Myocyte (in vitro differentiated cells): ENCODE data around the gene SSR1. TPM values are rescaled to one million over a fixed set of nuclear protein-coding genes. Genes with fewer than 3 reads are reported as not detected.

Source experiments
- DNase-seq: peaks from one replicate; pipeline ENCODE4 v3.0.0-alpha.2; 2012; ENCODE audit warnings: low read depth
- total RNA-seq: library from RNA; depleted of rRNA; stranded (reverse); fragments of >200 nt; gene quantifications from 2 replicates; pipeline ENCODE4 v1.2.3, GENCODE V29; 2014

The SSR1 gene
- total RNA-seq, 1 donor from 2014 or later: 74.2 TPM

GRCh38 chr6:7241709-7242645 is 71.0 kb downstream of the SSR1 start:
- peak; percentile 82 for DNase-seq

- no peak for DNase-seq
Measured at GRCh38 chr6:7241160-7241559, 71.8 kb downstream of the SSR1 start.

GRCh38 chr6:7240351-7240750 is 72.6 kb downstream of the SSR1 start:
- no peak for DNase-seq

GRCh38 chr6:7239590-7239948 is 73.4 kb downstream of the SSR1 start:
- no peak for DNase-seq

GRCh38 chr6:7238900-7239589 is 74.0 kb downstream of the SSR1 start:
- DNase-seq: peak; percentile 70

DNA sequence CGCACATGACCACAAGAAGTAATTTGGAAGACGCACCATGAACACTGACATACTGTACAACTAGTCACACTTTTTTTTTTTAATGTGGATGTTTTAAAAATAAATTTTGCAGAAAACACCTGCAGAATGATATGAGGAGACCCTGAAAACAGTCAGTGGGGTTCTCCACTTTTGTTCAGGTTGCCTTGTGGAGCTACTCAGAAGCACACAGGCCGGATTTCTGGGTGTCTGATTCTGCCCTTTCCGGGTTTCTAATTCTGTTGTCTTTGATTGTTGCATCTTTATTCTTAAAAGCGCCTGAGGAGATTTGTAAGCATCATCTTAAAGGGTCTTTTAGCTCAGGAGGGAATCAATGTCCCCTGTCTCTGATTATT is 74.5 kb downstream of the SSR1 start:
- no peak for DNase-seq

DNA sequence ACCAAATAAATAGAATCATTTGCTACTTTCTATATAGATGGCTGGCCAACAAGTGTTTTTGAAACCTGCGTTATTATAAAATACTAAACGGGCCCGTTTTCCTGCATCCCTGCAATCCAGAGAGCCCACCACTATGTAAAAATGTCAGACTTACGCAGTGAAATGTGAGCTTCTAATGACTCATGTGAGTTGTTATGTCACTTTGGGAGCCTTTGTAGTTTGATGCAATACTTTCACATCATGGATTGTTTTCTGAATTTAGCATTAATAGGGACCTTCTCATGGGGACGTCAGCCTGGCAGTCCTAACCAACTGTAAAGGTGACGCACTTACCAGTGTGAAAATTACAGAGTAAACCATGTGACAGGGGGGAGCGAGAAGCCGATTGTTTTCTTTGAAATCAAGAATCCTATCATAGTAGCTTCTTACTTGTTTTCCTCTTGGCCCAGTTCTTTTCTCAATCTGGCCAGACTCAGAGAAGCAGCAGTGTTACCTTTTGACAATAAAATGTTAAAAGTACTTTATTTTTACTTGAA is 75.3 kb downstream of the SSR1 start:
- no peak for DNase-seq

DNA sequence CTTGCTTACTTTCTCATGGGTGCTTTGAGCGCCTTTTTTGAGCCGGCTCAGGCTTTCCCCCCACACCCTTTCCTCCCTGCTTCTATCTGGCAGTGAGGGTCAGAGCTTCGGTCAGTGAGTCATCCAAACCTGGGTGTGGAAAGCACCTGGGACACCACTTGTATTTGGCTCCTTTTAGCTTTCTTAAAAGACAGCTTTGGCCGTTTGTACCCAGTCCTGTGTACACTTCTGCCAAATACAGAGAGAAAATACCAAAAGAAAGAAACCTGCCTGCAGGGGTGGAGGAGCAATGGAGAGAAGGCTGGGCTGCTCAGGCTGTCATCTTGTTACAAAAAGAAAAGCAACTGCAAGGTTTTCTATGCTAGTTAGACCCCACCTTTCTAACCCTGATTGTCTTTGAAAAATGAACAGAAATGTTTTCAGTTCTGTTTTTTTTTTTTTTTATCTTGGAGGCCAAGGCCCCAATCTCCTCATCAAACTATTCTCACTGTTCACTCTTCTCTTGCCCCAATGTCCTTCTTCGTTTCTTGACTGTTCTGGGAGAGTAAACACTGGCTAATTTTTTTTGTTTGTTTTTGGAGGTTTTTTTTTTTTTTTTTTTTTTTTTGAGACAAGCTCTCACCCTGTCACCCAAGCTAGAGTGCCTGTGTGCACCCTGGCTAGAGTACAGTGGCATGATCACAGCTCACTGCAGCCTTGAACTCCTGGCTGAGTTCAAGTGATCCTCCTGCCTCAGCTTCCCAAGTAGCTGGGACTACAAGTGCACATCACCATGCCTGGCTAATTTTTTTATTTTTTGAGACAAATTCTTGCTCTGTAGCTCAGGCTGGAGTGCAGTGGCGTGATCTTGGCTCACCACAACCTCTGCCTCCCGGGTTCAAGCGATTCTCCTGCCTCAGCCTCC is 76.4 kb downstream of the SSR1 start:
- DNase-seq: no peak

GRCh38 chr6:7235712-7236305 is 77.2 kb downstream of the SSR1 start:
- no peak for DNase-seq

DNA sequence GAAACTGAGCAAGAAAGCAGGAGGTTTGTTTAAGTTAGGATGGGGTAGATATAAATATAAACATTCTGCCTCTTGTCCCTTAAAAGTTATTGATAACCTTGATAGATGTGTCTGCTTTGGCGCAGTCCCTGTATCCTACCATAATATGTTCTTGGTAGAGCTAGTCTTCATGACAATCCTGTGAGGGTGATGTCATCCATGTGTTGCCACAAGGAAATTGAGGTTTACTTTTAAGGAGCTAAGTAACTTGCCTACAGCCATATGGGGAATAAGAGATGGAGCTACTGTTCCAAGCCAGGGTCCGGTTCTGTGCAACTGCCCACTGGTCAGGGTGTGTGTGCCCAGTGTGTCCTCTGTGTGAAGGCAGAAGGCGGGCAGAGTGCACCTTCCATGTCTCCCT is 78.5 kb downstream of the SSR1 start:
- no peak for DNase-seq

DNA sequence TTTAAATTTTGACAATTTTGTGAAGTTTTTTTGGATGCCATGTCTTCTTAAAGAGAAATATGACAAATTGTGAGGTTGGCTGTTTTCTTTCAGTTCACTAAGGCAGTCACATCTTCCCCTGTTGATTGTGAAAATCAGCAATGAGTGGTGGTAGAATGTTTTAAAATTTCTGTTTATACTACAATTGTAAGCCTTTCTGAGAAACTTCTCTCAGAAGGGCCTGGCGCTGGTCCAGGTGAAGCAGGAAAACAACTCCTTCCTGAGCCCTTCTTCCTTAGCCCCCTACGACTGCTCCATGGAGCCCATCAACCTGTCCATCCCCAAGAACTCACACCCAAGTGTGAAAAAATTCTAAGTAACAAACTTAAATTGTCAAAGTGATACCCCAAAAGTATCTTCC is 80.6 kb downstream of the SSR1 start:
- DNase-seq: no peak

DNA sequence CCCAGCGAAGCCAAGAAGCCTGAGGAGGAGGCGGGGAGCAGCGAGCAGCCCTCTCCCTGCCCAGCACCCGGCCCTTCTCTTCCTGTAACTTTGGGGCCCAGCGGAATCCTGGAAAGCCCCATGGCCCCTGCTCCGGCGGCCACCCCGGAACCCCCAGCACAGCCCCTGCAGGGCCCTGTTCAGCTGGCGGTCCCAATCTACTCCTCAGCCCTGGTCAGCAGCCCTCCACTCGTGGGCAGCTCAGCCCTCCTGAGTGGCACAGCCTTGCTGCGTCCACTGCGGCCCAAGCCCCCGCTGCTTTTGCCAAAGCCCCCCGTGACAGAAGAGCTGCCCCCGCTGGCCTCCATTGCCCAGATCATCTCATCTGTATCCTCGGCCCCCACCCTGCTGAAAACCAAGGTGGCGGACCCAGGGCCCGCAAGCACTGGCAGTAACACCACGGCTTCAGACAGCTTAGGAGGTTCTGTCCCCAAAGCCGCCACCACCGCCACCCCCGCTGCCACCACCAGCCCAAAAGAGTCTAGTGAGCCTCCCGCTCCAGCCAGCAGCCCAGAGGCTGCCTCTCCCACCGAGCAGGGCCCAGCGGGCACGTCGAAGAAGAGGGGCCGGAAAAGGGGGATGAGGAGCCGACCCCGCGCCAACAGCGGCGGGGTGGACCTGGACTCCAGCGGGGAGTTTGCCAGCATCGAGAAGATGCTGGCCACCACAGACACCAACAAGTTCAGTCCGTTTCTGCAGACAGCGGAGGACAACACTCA is 81.9 kb downstream of the SSR1 start:
- DNase-seq: no peak

DNA sequence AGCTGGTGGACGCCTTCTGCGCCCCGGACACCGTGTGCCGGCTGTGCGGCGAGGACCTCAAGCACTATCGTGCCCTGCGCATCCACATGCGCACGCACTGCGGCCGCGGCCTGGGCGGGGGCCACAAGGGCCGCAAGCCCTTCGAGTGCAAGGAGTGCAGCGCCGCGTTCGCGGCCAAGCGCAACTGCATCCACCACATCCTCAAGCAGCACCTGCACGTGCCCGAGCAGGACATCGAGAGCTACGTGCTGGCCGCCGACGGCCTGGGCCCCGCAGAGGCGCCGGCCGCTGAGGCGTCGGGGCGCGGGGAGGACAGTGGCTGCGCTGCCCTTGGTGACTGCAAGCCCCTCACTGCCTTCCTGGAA is 82.7 kb downstream of the SSR1 start:
- DNase-seq: no peak

DNA sequence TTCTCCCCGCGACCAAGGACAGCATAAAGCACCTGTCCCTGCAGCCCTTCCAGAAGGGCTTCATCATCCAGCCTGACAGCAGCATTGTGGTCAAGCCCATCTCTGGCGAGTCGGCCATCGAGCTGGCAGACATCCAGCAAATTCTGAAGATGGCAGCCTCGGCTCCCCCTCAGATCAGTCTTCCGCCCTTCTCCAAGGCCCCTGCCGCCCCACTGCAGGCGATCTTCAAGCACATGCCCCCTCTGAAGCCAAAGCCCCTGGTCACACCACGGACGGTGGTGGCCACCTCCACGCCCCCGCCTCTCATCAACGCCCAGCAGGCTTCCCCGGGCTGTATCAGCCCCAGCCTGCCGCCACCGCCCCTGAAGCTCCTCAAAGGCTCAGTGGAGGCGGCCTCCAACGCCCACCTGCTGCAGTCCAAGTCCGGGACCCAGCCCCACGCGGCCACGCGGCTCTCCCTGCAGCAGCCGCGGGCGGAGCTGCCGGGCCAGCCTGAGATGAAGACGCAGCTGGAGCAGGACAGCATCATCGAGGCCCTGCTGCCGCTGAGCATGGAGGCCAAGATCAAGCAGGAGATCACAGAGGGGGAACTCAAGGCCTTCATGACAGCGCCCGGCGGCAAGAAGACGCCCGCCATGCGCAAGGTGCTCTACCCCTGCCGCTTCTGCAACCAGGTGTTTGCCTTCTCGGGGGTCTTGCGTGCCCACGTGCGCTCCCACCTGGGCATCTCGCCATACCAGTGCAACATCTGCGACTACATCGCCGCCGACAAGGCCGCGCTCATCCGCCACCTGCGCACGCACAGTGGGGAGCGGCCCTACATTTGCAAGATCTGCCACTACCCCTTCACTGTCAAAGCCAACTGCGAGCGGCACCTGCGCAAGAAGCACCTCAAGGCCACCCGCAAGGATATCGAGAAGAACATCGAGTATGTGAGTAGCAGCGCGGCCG is 83.3 kb downstream of the SSR1 start:
- DNase-seq: no peak

- DNase-seq: no peak
Measured at GRCh38 chr6:7228662-7229375, 84.2 kb downstream of the SSR1 start.

GRCh38 chr6:7224731-7225130 is 88.3 kb downstream of the SSR1 start:
- no peak for DNase-seq

DNA sequence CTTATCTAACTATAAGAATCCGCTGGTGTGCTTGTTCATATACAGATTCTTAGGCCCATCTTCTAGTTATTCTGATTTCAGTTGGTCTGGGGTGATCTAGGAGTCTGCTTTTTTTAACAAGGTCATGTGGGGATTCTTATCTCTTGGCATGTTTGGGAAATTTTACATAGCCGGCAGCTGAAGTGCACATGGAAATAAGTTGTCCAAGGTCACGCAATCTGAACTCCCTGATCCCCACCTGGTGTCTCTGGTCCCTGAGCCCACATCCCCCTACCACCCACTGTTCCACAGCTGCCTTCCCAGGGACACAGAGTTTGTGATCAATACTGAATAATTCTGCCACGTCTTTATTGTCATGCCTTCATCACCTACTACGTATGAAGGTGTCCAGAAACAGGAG is 90.8 kb downstream of the SSR1 start:
- DNase-seq: no peak

DNA sequence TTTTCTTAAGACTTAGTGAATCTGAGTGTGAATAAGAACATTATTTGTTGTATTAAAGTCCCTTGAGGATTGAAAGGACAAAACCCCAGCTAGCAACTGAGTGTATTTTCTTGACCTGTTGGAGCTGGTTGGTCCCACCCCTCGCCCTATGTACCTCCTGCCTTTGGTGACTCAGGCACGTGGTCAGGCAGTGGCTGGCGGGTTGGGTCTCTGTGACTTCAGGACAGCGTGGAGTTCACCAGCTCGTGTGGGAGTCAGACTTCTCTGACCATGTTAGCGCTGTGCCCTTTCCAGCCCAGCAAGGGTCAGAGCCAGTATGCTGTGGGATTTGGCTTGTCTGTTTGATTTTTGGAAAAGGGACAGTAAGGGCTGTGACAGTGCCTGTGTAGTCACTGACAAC is 93.7 kb downstream of the SSR1 start:
- DNase-seq: peak; percentile 87
